CD4-positive, alpha-beta T cell treated with Interleukin-21 for 1 hour (primary cell): ENCODE data around the gene SPATA25.
"Not testable (repeated sequence)": the region's sequence is repeated elsewhere in the genome, so short reads cannot be mapped to it uniquely, and the experiment has no call there.

ENCODE experiments used
- DNase-seq: peaks from one replicate; pipeline ENCODE4 v3.0.0-alpha.2; 2020

SPATA25 gene

DNA sequence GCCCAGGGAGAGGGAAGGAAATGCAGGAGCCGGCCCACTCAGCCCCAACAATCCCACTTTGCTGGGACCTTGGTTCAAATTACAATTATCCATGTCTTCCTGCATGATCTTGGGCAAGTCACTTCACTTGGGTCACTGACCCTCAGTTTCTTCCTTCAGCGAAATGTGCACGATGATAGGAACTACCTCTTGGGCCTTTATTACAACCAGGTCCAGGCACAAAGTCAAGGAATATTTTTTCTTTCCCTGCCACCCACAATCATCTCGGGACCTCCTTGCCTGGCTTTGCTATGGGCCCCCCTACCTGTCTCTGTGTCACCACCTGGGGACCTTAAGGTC is 24.9 kb upstream of the SPATA25 start:
- no peak for DNase-seq

DNA sequence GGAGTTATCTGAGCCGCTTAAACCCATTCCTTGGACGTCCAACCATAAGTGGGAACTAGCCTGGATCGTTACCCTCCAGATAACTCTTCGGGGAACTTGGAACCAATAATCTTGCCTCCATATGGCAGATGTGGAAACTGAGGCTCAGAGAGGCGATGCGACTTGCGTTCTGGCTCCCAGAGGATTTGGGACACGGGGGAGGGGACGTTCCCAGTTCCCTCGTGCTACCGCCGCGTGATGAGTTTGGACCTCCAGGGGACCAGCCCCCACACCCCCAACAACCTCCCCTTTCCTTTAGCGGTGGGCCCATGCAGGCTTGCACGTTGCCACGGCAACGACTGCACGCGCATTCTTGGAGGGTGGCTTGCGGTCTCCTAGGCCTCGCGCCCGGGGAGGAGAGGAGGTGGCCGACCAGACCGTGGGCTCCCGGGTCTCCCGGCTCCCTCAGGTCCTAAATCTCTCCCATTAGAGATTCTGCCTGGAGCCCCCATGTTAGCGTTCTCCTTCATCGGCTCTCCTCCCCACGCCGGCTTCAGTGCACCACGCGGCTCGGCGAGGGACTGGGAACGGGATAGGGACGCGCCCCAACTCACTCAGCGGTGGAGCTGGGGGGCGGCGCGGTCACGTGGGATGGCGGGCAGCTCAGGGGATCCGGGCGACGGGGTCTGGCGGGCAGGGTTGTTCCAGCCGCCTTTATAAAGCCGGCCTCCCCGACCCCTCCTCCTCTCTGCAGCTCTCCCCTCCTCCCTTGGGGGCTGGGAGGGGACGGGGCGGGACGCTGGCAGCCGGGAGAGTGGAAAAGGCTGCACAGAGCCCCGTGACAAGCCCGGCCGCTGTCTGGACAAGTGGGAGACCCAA is 24.3 kb upstream of the SPATA25 start, which contains the start of gene PLTP:
Gene PLTP (minus strand): TSS at position 670 of the 858 bp plus-strand sequence. CDS start 703 bp downstream, outside the sequence.
- DNase-seq, result peak; percentile 48

DNA sequence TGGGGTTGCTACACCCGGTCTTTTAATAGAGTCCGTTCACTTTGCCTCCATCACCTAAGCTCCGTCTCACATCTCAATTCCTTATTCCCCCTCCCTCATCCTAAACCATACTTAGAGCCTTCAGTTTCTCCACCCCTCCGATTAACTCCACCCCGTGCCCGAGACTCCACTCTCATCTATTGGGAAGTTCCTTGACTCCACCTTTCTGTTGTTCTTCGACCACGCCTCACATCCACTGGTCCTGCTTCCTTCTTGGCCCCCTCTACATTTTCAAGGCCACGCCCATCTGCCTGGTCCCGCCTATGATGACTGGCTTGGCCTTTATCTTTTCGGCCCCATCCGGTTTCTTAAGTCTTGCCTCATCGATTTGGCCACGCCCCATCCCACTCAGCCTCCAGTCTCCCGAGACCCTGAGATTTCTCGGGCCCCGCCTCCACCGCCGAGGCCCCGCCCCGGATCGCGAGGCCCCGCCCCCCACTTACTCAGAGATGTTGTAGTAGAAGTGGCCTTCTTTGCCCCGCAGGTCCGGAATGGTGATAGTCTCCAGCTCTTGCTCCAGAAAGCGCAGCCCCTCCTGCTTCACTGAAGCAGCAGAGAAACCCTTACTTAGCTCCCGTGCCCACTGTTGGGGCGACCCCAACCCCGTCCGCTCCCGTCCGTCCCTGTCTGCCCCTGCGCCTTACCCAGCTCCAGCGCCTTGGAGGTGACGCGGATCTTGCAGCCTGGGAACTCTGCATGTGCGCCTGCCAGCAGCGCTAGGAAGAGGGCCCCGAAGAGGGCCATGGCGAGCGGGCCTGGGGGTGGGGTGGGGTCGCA is 23.5 kb upstream of the SPATA25 start:
- DNase-seq, result peak; percentile 93

DNA sequence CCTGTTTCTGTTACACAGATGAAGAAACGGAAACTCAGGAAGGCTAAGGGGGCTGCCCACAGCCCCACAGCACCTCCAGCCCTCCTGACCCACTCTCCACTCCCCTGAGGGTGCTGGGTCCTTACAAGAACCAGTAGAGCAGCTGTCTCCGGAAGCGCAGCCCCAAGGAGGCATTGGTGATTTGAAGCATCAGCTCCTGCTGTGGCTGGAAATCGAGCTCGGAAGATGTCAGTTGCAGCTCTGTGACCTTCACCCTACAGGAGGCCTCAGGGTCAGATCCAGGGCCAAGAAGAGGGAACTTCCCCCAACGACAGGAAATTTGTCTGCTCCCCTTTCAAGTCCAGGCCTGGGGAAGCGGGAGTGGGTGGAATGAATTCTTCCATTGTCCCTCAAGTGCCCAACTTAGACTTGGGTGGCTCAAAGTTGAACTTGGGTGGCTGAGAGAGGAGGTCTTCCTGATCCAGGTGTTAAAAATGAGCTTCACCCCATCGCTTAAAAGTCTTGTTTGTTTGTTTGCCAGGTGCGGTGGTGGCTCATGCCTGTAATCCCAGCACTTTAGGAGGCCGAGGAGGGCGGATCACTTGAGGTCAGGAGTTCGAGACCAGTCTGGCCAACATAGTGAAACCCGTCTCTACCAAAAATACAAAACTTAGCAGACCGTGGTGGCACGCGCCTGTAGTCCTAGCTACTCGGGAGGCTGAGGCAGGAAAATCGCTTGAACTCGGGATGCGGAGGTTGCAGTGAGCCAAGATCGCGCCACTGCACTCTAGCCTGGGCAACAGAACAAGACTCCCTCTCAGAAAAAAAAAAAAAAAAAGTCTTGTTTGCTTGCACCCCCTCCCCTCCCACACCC is 22.6 kb upstream of the SPATA25 start:
- no peak for DNase-seq

DNA sequence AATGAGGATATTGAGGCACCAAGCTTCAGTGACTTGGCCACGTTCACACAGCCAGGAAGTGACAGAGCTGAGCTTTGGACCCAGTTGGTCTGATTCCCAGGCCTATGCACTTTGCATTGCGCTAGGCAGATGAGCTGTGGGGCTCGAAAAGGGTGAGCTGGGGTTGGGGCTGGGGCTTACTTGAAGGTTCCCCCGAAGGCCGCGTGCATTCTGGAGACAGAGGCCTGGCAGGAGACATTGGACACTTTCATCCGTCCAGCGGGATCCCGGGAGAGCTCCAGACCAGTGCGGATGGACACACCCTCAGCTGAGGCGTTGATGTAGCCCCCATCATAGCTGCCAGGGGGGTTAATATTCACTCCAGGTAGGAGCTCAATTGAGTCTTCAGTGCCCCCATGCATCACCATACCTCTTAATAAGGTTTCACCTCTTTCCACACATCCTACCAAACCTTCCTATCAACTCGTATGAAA is 21.9 kb upstream of the SPATA25 start:
- DNase-seq, result no peak

DNA sequence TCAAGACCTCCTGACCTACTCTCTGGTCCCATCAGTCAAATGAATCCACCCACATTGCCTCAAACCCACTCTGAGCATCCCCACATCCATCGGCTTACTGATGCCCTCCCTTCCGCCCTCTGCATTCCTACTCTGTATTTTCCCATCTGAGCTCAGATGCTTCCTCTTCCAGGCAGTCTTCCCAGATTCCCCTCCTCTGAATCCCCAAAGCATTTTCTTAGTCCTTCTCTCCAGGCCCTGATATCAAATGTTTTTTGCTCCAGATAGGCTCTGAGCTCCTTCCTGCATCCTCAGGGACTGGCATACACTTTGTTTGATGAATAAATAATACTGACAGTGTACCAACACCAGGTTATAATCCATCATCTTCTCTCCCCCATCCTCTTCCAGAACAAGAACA is 20.7 kb upstream of the SPATA25 start:
- no peak for DNase-seq

DNA sequence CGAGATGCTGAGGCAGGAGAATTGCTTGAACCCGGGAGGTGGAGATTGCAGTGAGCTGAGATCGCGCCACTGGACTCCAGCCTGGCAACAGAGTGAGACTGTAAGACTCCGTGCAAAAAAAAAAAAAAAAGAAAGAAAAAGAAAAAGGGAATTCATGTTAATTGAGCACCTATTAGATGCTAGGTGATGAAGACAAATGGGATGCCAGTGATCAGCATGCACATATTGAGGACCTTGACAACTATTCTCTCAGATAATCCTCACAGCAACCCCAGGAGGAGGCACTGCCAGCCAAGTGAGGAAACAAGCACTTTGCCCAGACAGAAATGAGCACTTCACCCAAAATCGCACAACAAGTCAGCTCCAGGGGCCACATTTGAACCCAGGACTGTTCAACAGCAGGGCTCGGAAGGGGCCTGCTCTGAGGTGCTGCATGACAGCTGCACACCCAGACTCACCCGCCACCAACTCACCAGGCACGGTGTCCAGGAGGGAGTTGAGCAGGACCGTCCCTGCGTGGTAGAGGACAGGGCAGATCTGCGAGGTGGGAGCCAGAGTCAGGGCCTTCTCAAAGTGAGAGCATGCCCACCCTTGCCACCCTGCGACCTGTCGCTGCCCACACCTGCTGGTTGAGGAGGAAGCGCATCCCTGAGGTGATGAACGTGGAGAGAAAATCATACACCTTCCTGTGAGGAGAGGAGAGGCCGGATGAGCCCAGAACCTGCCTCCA is 20.0 kb upstream of the SPATA25 start:
- DNase-seq, result no peak

DNA sequence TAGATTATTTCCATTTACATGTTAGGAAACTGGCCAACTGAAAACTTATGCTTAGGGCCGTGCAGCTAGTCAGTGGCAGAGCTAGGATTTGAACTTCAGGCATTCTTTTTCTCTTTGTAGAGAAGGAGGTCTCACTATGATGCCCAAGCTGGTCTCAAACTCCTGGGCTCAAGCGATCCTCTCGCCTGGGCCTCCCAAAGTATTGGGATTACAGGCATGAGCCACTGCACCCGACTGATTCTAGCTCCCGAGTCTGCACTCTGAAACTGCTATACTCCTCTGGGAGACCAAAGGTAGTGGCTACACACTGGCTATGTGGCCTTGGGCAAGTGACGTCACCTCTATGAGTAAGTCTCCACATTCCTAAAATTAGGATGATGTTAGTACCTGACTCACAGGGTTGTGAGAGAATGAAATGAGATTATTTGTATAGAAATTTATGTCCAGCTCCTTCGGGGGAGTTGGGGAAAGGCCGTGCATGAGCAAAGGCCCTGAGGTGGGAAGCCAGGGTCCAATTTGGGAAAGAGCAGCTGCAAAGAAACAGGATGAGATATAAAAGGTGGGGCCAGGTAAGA is 18.2 kb upstream of the SPATA25 start:
- DNase-seq, result no peak

DNA sequence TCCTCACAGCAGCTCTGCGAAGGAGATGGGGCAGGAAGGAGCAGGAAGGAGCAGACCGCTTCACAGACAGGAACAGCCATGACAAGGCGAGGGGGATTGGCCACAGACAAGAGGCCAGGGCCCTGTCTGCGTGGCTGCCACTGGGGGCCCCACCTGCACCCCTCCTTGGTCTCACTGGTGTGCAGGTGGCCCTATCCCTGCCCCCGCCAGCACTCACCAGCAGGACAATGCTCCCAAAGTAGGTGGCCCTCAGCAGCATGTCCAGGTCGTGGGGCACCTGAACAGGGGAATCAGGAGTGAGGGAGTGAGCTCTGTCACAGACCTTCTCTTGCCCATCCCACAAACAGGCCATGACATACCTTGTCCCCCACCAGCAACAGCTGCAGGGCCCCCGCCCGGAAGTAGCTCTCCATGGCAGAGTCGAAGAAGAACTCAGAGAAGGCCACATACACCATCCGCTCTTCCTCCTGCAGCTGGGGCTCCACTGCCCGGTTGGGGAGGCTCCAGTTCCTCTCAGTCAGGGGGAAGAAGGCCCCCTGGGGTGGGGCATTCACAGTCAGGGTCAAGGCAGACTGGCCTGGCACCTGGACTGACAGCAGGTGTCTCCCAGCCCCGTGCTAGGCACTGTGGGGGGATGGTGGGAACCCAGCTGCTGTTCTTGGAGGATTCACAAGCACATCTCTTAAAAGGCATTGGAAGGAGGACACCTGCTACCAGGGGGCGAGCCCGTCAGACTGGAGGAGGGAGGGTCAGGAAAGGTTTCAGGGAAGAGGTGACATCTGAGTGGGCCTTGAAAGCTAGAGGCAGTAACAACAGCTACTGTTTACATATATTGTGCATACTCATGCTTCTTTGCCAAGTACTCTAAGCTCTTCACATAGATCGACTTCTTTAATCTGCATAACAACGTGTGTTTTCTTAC is 17.4 kb upstream of the SPATA25 start:
- DNase-seq, result no peak

DNA sequence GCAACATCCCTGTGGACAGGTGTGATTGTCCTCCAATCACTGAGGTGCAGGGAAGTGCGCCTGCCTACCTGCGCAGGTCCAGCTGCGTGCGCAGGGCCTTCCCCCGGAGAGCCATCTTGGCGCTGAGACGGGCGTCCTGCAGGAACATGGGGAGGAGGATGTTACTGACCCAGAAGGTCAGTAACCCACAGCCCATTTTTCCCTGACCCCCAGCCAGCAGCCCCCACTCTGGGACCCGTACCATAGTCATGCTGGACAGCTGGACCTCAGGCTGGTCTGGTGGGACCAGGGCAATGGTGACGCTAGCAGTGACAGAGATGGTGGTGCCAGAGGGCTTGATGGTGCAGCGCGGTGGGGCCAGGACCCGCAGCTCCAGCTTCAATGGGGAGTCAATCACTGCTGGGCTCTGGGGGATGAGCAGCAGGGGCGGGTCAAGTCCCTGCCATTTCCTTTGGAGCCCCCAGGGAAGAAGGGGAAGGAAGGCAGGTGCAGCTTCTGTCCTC is 14.8 kb upstream of the SPATA25 start:
- no peak for DNase-seq

DNA sequence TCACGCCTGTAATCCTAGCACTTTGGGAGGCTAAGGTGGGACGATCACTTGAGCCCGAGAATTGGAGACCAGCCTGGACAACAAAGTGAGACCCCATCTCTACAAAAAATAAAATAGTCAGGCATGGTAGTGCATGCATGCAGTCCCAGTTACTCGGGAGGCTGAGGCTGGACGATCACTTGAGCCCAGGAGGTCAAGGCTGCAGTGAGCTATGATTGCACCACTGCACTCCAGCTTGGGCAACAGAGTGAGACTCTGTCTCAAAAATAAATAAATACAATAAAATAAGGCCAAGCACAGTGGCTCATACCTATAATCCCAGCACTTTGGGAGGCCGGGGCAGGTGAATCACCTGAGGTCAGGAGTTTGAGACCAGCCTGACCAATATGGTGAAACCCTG is 13.9 kb upstream of the SPATA25 start:
- not testable (repeated sequence) for DNase-seq

DNA sequence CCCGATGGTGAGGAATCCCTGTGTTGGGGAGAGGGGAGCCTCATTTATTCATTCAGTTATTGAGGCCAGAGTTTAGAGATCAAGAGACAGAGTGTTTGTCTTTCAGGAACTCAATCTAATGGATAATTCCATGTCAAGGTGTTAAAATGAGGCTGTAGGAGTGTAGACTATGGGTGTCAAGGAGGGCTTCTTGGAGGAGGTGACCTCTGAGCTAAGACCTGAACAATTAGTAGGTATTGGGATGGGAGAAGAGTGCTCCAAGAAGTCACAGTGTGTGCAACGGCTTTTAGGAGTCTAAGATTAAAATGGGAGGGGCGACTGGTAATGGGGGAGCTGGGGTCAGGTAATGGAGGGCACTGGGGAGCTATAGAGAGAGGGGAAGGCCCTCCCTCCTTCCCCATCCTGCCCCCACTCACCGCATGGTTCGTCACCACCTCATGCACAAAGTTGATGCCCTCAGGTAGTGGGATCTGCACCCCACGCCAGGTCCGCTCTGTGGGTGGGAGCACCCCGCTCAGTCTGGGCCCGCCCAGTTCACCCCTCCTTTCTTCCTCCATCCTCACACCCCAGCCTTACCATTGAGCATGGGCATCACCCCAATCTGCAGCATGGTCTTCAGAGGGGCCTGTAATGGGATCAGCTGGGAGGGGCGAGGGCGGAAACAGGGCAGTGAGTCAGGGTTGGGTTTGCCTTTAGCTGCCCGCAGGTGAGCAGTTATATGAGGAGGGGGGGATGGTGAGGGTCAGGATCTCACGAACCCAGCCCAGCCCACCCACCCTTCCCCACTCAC is 11.8 kb upstream of the SPATA25 start:
- no peak for DNase-seq

DNA sequence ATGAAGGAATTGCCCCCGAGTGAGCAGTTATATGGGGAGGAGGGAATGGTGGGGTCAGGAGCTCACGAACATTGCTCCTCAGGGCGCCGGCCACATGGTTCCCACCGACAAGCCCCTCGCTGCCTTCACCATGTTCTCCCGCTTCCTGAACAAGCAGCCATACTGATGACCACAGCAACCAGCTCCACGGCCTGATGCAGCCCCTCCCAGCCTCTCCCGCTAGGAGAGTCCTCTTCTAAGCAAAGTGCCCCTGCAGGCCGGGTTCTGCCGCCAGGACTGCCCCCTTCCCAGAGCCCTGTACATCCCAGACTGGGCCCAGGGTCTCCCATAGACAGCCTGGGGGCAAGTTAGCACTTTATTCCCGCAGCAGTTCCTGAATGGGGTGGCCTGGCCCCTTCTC is 10.9 kb upstream of the SPATA25 start:
- no peak for DNase-seq

DNA sequence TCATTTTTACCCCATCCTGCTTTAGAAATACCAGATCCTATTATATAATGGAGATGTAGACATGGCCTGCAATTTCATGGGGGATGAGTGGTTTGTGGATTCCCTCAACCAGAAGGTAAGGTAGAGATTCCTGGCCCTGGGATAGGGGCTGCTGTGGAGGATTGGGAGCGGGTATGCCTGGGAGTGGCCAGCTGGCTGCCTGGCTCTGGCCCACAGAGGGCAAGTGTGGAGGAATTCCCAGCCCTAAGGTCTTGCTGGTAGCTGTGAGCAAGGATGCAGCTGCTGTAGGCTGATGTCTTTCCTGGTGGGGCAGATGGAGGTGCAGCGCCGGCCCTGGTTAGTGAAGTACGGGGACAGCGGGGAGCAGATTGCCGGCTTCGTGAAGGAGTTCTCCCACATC is 10.3 kb upstream of the SPATA25 start:
- DNase-seq, result no peak

DNA sequence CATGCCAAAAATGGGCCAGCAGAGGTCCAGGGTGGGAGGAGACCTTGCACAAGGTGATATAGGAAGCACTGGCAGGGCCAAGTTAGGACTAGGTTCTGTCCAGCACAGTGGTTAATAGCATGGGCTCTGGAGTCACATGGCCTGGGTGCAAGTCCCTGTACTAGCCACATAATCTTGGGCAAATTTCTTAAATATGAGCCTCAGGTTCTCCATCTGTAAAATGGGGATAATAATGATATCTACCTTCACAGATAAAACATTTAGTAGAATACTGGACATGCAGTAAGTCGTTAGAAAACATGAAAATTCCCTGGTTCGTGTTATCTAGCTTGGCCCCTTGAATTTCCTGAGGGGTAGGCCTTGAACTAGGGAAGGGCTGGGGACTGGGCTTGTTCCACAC is 9.9 kb upstream of the SPATA25 start:
- no peak for DNase-seq

DNA sequence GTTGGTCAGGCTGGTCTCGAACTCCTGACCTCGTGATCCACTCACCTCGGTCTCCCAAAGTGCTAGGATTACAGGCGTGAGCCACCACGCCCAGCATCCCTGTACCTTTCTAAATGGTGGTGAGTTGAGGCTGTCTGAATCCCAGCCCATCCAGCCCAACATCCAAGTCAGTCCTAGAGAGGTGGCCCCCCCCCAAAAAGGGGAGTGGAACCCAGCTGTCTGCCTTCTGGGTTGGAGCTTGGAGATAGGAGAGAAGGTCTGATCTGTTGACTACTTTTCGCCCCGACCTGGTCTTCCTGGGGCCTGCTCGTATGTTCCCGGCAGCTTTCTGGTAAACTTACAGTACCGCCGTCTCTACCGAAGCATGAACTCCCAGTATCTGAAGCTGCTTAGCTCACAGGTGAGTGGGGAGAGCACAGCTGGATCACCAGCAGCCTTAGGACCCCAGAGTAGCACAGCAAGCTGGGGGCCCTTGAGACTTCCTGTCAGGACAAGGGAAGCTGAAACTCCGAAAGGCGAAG is 9.3 kb upstream of the SPATA25 start:
- DNase-seq, result no peak

DNA sequence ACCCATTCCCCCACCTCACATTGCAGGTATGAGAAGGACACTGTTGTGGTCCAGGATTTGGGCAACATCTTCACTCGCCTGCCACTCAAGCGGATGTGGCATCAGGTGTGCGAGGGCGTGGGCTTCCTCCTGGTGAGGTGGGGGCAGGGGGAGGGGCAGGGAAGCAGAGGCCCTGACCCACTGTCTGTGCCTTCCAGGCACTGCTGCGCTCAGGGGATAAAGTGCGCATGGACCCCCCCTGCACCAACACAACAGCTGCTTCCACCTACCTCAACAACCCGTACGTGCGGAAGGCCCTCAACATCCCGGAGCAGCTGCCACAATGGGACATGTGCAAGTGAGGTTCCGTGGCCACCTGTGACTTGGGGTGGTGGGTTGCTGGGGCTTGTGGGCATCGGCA is 7.4 kb upstream of the SPATA25 start:
- no peak for DNase-seq

DNA sequence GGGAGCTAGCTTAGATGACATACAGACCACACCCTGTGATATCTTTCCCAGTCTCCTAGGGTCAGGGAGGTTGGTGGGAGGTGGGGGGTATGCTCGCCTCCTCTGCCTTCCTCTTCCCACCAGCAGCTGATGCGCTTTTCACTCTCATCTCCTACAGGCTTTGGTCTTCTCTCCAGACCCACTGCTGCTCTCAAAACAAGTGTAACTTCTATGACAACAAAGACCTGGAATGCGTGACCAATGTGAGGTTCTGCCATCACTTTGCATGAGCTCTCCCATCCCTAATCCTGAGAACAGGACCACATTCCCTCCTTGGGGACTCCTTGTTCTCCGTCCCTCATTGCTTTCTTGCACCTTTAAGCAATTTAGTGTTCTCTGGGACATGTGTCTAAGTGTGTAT is 6.4 kb upstream of the SPATA25 start:
- DNase-seq, result no peak

DNA sequence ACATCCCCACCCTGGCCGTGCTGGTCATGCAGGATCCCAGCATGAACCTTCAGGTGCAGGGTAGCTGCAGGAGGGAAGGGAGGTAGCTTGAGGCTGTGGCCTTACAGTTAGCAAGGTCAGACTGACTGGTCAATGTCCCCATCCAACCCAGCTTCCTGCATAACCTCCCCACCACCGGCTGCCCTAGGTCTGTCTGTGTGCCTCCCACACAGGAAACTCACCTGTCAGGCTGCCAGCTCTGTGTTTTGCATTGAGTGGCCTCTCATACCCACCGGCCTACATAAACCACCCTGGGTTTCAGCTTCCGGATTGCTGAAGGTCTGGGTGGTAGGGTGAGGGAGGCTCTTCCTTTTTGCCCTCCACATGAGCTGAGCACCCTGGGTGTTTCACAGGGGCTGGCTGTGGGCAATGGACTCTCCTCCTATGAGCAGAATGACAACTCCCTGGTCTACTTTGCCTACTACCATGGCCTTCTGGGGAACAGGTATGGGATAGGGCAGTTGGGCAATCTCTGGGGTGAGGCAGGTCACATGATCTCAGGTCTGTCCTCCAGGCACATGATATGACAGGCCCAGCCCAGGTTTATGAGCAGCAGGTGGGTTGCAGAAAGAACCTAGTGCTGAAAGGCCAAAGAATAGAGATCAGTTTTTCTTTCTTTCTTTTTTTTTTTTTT is 5.5 kb upstream of the SPATA25 start:
- peak; percentile 30 for DNase-seq
